Transverse colon (tissue), 3 donors: ENCODE measurements around the gene MLC1.

Experiments used
- POLR2A ChIP-seq: fragments of 450-650 bp; IDR thresholded peaks from one replicate; pipeline ENCODE4 v1.6.1; 2016; ENCODE audit warnings: antibody characterized with exemption, mild to moderate bottlenecking, moderate library complexity
- TF ChIP-seq, protein P1 (sequence below), 5 experiments: fragments of 200-600 bp in 3 of 5; fragments of 450-650 bp in 2 of 5; sonication (generic) in 3 of 5; IDR thresholded peaks; 1 replicate in 2 of 5; 2 replicates in 3 of 5; pipeline ENCODE4 v1.5.1; 2016 to 2017; ENCODE audit warnings: antibody characterized with exemption in 5 of 5, inconsistent platforms in 3 of 5, mild to moderate bottlenecking in 2 of 5, moderate library complexity in 1 of 5

DNA sequence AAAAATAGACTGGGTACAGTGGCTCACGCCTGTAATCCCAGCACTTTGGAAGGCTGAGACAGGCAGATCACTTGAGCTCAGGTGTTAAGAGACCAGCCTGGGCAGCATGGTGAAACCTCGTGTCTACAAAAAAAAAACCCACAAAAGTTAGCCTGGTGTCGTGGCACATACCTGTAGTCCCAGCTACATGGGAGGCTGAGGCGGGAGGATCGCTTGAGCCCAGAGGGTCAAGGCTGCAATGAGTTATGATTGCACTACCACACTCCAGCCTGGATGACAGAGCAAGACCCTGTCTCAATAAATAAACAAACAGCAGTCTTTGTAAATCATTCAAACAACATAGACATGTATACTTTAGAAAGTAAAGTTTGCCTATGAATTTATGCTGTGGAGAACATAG, 7.1 kb upstream of the MLC1 start:
- TF ChIP-seq, protein P1, sequence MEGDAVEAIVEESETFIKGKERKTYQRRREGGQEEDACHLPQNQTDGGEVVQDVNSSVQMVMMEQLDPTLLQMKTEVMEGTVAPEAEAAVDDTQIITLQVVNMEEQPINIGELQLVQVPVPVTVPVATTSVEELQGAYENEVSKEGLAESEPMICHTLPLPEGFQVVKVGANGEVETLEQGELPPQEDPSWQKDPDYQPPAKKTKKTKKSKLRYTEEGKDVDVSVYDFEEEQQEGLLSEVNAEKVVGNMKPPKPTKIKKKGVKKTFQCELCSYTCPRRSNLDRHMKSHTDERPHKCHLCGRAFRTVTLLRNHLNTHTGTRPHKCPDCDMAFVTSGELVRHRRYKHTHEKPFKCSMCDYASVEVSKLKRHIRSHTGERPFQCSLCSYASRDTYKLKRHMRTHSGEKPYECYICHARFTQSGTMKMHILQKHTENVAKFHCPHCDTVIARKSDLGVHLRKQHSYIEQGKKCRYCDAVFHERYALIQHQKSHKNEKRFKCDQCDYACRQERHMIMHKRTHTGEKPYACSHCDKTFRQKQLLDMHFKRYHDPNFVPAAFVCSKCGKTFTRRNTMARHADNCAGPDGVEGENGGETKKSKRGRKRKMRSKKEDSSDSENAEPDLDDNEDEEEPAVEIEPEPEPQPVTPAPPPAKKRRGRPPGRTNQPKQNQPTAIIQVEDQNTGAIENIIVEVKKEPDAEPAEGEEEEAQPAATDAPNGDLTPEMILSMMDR (IDR thresholded peaks at IDR 0.05): no peak
- no peak for TF ChIP-seq POLR2A
